GM18508 (cell line): ENCODE measurements around the gene MTMR8.

ENCODE experiments used
- ATAC-seq: cut with Tn5 transposase; IDR thresholded peaks from one replicate; pipeline ENCODE4 v1.9.1; 2021; ENCODE audit warnings: moderate number of reproducible peaks; ENCODE audit not compliant: insufficient read depth, unreplicated experiment

Gene MTMR8

DNA sequence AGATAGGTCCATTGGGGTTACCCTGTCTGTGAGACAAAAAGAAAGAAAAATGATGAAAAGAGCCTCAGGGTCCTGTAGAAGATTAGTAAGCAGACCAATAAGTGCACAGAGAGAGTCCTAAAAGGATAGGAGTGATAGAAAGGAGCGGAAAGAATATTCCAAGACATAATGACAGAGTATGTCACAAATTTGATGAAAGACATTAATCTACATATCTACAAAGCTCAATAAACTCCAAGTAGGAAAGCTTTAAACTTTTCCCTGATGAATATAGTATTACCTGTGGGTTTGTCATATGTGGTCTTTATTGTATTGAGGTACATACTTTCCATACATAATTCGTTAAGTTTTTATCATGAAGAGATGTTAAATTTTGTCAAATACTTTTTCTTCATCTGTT is 73.7 kb downstream of the MTMR8 start:
- no peak for ATAC-seq

DNA sequence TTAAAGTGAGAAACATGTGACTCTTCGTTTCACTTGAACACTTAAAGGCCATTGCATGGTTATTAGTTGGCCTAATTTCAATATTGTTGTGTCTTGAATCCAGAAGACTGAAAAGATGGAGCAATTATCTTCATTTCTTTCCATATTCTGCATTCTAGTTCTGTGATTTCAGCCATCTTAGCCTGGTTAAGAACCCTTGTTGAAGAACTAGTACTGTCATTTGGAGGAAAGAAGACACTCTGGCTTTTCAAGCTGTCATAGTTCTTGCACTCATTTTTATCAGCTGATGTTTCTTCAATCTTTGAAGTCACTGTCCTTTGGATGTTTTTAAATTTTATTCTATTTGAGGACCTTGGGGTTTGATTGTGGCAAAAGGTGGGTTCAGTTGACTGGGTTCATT is 81.6 kb downstream of the MTMR8 start:
- no peak for ATAC-seq

GRCh38 chrX:64306712-64307111 is 88.5 kb downstream of the MTMR8 start:
- ATAC-seq: no peak

- ATAC-seq: no peak
Measured at GRCh38 chrX:64291123-64291522, 104.1 kb downstream of the MTMR8 start.

DNA sequence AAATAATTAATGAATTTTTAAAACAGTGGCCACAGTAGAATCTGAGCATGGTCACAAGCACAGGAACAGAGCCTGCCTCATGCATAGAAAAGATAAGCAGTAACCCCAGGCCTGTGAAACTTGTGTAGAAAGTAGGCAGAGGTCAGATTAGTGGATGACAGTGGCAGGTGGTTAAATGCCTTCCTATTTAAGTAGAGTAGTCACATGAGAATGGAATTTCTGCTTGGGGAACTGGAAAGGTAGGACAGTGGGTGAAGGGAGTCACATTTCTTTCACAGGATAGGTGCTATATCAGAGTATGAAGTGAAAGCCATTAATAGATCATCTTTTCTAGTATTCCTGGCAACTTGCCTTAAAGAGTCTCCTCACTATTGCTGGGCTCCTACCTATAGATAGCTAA is 130.0 kb downstream of the MTMR8 start:
- no peak for ATAC-seq

DNA sequence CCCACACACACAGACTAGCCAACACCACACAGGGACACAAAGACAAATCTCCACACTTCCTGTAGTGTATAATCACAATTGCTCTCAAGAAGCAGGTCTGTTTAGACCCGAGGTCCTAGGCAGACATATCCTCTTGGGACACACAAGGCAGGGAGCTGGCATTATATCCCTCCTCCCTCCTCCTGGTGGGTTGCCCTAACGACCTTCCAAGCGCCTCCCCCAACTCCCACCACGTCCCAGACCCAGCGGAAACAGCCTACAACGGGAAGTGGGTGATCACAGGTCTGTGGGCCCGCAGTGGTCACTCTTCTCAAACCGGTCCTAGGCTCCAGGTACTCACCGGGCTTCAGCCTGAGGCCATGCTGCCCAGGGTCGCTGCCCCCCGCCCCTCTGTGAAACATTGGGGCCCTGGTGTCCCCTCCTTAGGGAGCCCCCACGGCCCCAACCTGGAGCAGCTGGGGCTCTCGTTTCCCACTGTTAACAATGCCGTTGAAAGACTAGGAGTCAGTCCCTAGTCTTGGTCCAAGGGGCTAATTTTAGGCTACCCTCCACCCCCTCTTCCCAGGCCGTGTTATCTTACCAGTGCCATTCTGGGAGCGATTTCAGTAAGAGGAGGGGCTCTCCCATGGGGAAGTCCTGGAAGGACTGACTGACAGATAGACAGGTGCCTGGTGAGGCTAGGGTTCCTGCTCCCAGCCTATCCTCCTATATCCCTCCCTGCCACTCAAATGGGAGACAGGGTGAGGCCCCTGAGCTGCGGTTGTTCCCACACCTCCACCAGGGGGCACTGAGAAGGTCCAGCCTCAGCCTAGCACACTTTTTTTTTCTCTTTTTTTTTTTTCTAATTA is 164.9 kb downstream of the MTMR8 start, which contains the start of gene ASB12:
ASB12 (minus strand) TSS at position 485 of the 848 bp plus-strand sequence. CDS start 4,957 bp downstream, outside the sequence.
- no peak for ATAC-seq

- no peak for ATAC-seq
Measured at GRCh38 chrX:64229154-64229553, 166.1 kb downstream of the MTMR8 start.
